HepG2 (cell line): ENCODE results near the gene ARHGAP12. TPM values are rescaled to one million over a fixed set of nuclear protein-coding genes. Genes with fewer than 3 reads are reported as not detected.

Experiments used
- ATF5 ChIP-seq: sonication (generic); formaldehyde crosslinking; IDR thresholded peaks from 2 replicates; pipeline ENCODE4 v1.4.0; 2020; ENCODE audit warnings: mild to moderate bottlenecking, low read depth, missing genetic modification reagents
- CHD4 ChIP-seq: fragments of 200-600 bp; sonication (generic); IDR thresholded peaks from 2 replicates; pipeline ENCODE4 v1.7.0; 2017; ENCODE audit warnings: mild to moderate bottlenecking, low read length, borderline replicate concordance
- EED ChIP-seq: sonication (generic); formaldehyde crosslinking; IDR thresholded peaks from 2 replicates; pipeline ENCODE4 v1.5.0; 2020; ENCODE audit warnings: mild to moderate bottlenecking, missing genetic modification reagents
- HIC2 ChIP-seq: sonication (generic); formaldehyde crosslinking; IDR thresholded peaks from 2 replicates; pipeline ENCODE4 v1.9.0; 2022; ENCODE audit warnings: low read depth, missing genetic modification reagents
- HNF4A ChIP-seq: sonication (generic); formaldehyde crosslinking; IDR thresholded peaks from 2 replicates; pipeline ENCODE4 v1.4.0; 2020; ENCODE audit warnings: missing genetic modification reagents
- MED1 ChIP-seq: sonication (generic); formaldehyde crosslinking; IDR thresholded peaks from 2 replicates; pipeline ENCODE4 v1.4.0; 2020; ENCODE audit warnings: missing genetic modification reagents
- MED13 ChIP-seq: sonication (generic); formaldehyde crosslinking; IDR thresholded peaks from 2 replicates; pipeline ENCODE4 v1.5.0; 2020; ENCODE audit warnings: missing genetic modification reagents
- NR2F2 ChIP-seq: IDR thresholded peaks from 2 replicates; pipeline ENCODE4 v1.6.1; 2012; ENCODE audit warnings: low read depth, inconsistent platforms, borderline replicate concordance
- POLR2G ChIP-seq: fragments of 200-400 bp; formaldehyde crosslinking; IDR thresholded peaks from 2 replicates; pipeline ENCODE4 v1.6.1; 2018; ENCODE audit warnings: mild to moderate bottlenecking, low read depth, low read length, moderate library complexity
- SALL1 ChIP-seq: sonication (generic); formaldehyde crosslinking; IDR thresholded peaks from 2 replicates; pipeline ENCODE4 v1.8.0; 2022; ENCODE audit warnings: mild to moderate bottlenecking, missing genetic modification reagents
- SOX13 ChIP-seq, 3 experiments: fragments of 450-650 bp in 1 of 3; sonication (generic) in 1 of 3; formaldehyde crosslinking in 1 of 3; IDR thresholded peaks in 2 of 3; conservative IDR thresholded peaks in 1 of 3; 2 replicates each; pipeline versions ENCODE4 v1.5.0 to v1.6.1; 2016 to 2020; ENCODE audit warnings: antibody characterized with exemption in 1 of 3, mild to moderate bottlenecking in 1 of 3, missing compliant biosample characterization in 1 of 3, missing genetic modification reagents in 1 of 3, moderate library complexity in 1 of 3
- TCF12 ChIP-seq, 2 experiments: fragments of 450-650 bp in 1 of 2; sonication (generic) in 1 of 2; formaldehyde crosslinking in 1 of 2; IDR thresholded peaks; 2 replicates each; pipeline versions ENCODE4 v1.6.1 to v1.8.0; 2017 to 2022; ENCODE audit warnings: antibody characterized with exemption in 1 of 2, mild to moderate bottlenecking in 1 of 2, missing genetic modification reagents in 1 of 2, moderate library complexity in 1 of 2
- TCF7 ChIP-seq: sonication (generic); IDR thresholded peaks from 2 replicates; pipeline ENCODE4 v1.6.1; 2016; ENCODE audit warnings: antibody characterized with exemption, low read depth
- ZMAT3 ChIP-seq: sonication (generic); formaldehyde crosslinking; conservative IDR thresholded peaks from 2 replicates; pipeline ENCODE4 v1.7.0; 2021; ENCODE audit warnings: missing genetic modification reagents
- ZNF10 ChIP-seq: sonication (generic); formaldehyde crosslinking; IDR thresholded peaks from 2 replicates; pipeline ENCODE4 v1.4.0; 2020; ENCODE audit warnings: mild to moderate bottlenecking, low read depth, missing genetic modification reagents, borderline replicate concordance
- ZNF546 ChIP-seq: sonication (generic); formaldehyde crosslinking; conservative IDR thresholded peaks from 2 replicates; pipeline ENCODE4 v1.8.1; 2023; ENCODE audit warnings: mild to moderate bottlenecking, missing genetic modification reagents
- polyA plus RNA-seq, 8 experiments: library from polyadenylated mRNA; depleted of rRNA in 3 of 8; stranded (reverse) in 7 of 8; unstranded in 1 of 8; fragments of >200 nt; fragmentation: Illumina TruSeq in 4 of 8; extraction: Trizol in 4 of 8; gene quantifications; 2 replicates each; pipeline versions ENCODE4 v1.2.1 to v1.2.3, GENCODE V29; 2011 to 2016; ENCODE audit warnings: low read depth in 4 of 8, missing spikeins in 1 of 8, mixed read lengths in 1 of 8; ENCODE audit not compliant: insufficient read depth in 1 of 8
- total RNA-seq, 5 experiments: library from RNA; depleted of rRNA; stranded (reverse); fragments of >200 nt; fragmentation: Illumina TruSeq; extraction: Trizol; gene quantifications; 2 replicates each; pipeline ENCODE4 v1.2.3, GENCODE V29; 2016; ENCODE audit warnings: low read depth in 1 of 5
- TF ChIP-seq, protein P1 (sequence below), 2 experiments: fragments of 450-650 bp in 1 of 2; sonication (generic) in 1 of 2; formaldehyde crosslinking; IDR thresholded peaks; 2 replicates each; pipeline versions ENCODE4 v1.5.0 to v1.8.0; 2020 to 2022; ENCODE audit warnings: mild to moderate bottlenecking in 1 of 2, missing genetic modification reagents in 1 of 2
- TF ChIP-seq, protein P2 (sequence below): sonication (generic); formaldehyde crosslinking; IDR thresholded peaks from 2 replicates; pipeline ENCODE4 v1.8.0; 2022; ENCODE audit warnings: mild to moderate bottlenecking, missing genetic modification reagents; ENCODE audit not compliant: insufficient replicate concordance
- TF ChIP-seq, protein P3 (sequence below), 2 experiments: sonication (generic) in 1 of 2; formaldehyde crosslinking in 1 of 2; IDR thresholded peaks; 2 replicates each; pipeline versions ENCODE4 v1.4.0 to v1.6.1; 2016 to 2020; ENCODE audit warnings: borderline replicate concordance in 1 of 2, low read depth in 1 of 2, mild to moderate bottlenecking in 1 of 2, missing genetic modification reagents in 1 of 2

The ARHGAP12 gene
- total and polyA plus RNA-seq, 2 of the 13 experiments (the other 11 are each of a cell fraction or from before 2014, with no cell fraction given) = 25.0 to 54.6 TPM

GRCh38 chr10:31942892-31943291, 14.3 kb upstream of the ARHGAP12 start (continued):
- no peak for TF ChIP-seq HIC2 (CRISPR knock-in tag)
- TF ChIP-seq NR2F2 = peak; percentile 41; the same call in 1 of the 2 replicates
- TF ChIP-seq, protein P1, sequence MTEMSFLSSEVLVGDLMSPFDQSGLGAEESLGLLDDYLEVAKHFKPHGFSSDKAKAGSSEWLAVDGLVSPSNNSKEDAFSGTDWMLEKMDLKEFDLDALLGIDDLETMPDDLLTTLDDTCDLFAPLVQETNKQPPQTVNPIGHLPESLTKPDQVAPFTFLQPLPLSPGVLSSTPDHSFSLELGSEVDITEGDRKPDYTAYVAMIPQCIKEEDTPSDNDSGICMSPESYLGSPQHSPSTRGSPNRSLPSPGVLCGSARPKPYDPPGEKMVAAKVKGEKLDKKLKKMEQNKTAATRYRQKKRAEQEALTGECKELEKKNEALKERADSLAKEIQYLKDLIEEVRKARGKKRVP (CRISPR knock-in tag; IDR thresholded peaks at IDR 0.05) = peak in 1 of 2 experiments; percentile 61; a peak in 1 of 4 replicates
- TF ChIP-seq ZNF10 (CRISPR knock-in tag) = no peak
- TF ChIP-seq CHD4 = peak; percentile 29; the same call in 1 of the 2 replicates
- TF ChIP-seq ZNF546 (CRISPR knock-in tag) = no peak
- peak; percentile 70 for TF ChIP-seq TCF7
- TF ChIP-seq HNF4A (CRISPR knock-in tag) = peak; percentile 82
- TF ChIP-seq, protein P2, sequence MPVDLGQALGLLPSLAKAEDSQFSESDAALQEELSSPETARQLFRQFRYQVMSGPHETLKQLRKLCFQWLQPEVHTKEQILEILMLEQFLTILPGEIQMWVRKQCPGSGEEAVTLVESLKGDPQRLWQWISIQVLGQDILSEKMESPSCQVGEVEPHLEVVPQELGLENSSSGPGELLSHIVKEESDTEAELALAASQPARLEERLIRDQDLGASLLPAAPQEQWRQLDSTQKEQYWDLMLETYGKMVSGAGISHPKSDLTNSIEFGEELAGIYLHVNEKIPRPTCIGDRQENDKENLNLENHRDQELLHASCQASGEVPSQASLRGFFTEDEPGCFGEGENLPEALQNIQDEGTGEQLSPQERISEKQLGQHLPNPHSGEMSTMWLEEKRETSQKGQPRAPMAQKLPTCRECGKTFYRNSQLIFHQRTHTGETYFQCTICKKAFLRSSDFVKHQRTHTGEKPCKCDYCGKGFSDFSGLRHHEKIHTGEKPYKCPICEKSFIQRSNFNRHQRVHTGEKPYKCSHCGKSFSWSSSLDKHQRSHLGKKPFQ (CRISPR knock-in tag) = peak; percentile 36
- no peak for TF ChIP-seq MED13 (CRISPR knock-in tag)
- no peak for TF ChIP-seq POLR2G
- no peak for TF ChIP-seq ATF5 (CRISPR knock-in tag)
- TF ChIP-seq SOX13 (IDR thresholded peaks at IDR 0.05) = no peak
- TF ChIP-seq SOX13 (CRISPR knock-in tag; conservative IDR thresholded peaks at IDR 0.05 in 1 of 2, IDR thresholded peaks at IDR 0.05 in 1 of 2) = peak in 1 of 2 experiments; percentile 56; a peak in 1 of 4 replicates
- no peak for TF ChIP-seq EED (CRISPR knock-in tag)
- peak; percentile 63; the same call in 1 of the 2 replicates for TF ChIP-seq SALL1
- TF ChIP-seq, protein P3, sequence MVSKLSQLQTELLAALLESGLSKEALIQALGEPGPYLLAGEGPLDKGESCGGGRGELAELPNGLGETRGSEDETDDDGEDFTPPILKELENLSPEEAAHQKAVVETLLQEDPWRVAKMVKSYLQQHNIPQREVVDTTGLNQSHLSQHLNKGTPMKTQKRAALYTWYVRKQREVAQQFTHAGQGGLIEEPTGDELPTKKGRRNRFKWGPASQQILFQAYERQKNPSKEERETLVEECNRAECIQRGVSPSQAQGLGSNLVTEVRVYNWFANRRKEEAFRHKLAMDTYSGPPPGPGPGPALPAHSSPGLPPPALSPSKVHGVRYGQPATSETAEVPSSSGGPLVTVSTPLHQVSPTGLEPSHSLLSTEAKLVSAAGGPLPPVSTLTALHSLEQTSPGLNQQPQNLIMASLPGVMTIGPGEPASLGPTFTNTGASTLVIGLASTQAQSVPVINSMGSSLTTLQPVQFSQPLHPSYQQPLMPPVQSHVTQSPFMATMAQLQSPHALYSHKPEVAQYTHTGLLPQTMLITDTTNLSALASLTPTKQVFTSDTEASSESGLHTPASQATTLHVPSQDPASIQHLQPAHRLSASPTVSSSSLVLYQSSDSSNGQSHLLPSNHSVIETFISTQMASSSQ (IDR thresholded peaks at IDR 0.05; ENCODE audit: low read depth) = no peak
- TF ChIP-seq, protein P3 (CRISPR knock-in tag; IDR thresholded peaks at IDR 0.05; ENCODE audit: borderline replicate concordance) = 0 out of 2 replicates have a peak, but pooled peaks have one; percentile 21
- TF ChIP-seq TCF12 (IDR thresholded peaks at IDR 0.05) = no peak
- TF ChIP-seq TCF12 (CRISPR knock-in tag; IDR thresholded peaks at IDR 0.05) = no peak
- TF ChIP-seq MED1 = 0 out of 2 replicates have a peak, but pooled peaks have one; percentile 27
- TF ChIP-seq ZMAT3 (CRISPR knock-in tag) = no peak
